Neural progenitor cell (in vitro differentiated cells): ENCODE results near the gene KCNMA1.

Source experiments
- EZH2 ChIP-seq: fragments of 200-600 bp; sonication (generic); IDR thresholded peaks from 2 replicates; pipeline ENCODE4 v1.6.1; 2017; ENCODE audit warnings: antibody characterized with exemption, mild to moderate bottlenecking, moderate library complexity
- TF ChIP-seq, protein P1 (sequence below): fragments of 200-600 bp; sonication (generic); IDR thresholded peaks from 2 replicates; pipeline ENCODE4 v1.5.1; 2017; ENCODE audit warnings: antibody characterized with exemption, mild to moderate bottlenecking

DNA sequence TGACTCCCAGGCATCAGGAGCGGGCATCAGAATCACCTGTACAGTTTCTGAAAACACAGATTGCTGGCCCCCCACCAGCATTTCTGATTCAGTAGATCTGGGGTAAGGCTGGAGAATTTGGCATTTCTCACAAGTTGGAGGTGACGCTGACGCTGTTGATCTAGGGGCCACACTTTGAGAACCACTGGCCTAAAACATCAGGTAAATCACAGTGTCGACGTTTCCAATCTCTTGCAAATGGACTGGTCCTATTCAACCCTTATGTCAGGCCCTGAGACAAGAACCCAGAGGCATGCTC, 564.0 kb downstream of the KCNMA1 start:
- TF ChIP-seq, protein P1, sequence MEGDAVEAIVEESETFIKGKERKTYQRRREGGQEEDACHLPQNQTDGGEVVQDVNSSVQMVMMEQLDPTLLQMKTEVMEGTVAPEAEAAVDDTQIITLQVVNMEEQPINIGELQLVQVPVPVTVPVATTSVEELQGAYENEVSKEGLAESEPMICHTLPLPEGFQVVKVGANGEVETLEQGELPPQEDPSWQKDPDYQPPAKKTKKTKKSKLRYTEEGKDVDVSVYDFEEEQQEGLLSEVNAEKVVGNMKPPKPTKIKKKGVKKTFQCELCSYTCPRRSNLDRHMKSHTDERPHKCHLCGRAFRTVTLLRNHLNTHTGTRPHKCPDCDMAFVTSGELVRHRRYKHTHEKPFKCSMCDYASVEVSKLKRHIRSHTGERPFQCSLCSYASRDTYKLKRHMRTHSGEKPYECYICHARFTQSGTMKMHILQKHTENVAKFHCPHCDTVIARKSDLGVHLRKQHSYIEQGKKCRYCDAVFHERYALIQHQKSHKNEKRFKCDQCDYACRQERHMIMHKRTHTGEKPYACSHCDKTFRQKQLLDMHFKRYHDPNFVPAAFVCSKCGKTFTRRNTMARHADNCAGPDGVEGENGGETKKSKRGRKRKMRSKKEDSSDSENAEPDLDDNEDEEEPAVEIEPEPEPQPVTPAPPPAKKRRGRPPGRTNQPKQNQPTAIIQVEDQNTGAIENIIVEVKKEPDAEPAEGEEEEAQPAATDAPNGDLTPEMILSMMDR: no peak
- no peak for TF ChIP-seq EZH2
